ENCODE results near the gene GRM5. TPM values are rescaled to one million over a fixed set of nuclear protein-coding genes. Genes with fewer than 3 reads are reported as not detected.
A peak's percentile ranks its signal among the peaks of the same experiment; 100 is the strongest.

GRM5 gene
- total RNA-seq, 4 donors from 2014 or later, result under 0.01 to 1.8 (median under 0.01) TPM; not detected in 1

DNA sequence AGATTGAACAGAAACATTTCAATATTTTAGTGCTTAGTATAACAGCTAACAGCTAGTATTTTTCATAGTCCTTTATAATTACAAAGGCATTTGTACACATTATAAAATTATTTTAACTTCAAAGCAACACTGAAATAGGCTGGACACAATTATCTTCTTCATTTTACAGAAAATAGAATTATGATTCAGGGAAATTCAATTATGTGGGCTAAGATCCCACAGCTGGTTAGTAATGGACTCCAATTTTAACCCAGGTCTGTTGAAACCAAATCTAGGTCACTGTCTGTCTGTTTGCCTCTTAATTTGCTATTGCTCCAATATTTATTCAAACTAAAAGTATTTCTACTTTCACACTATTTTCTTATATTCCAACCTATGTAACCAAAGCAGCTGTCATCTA lies 574.1 kb downstream of the GRM5 start:
- no peaks in the 10 kb centered on the region for H3K4me1 ChIP-seq
- DNase-seq (ENCODE audit: low spot score in 2 of 2), result no peak
- TF ChIP-seq EP300 (IDR thresholded peaks at IDR 0.05) (no peak), POLR2A (IDR thresholded peaks at IDR 0.05) (no peak)
- TF ChIP-seq, protein P1, sequence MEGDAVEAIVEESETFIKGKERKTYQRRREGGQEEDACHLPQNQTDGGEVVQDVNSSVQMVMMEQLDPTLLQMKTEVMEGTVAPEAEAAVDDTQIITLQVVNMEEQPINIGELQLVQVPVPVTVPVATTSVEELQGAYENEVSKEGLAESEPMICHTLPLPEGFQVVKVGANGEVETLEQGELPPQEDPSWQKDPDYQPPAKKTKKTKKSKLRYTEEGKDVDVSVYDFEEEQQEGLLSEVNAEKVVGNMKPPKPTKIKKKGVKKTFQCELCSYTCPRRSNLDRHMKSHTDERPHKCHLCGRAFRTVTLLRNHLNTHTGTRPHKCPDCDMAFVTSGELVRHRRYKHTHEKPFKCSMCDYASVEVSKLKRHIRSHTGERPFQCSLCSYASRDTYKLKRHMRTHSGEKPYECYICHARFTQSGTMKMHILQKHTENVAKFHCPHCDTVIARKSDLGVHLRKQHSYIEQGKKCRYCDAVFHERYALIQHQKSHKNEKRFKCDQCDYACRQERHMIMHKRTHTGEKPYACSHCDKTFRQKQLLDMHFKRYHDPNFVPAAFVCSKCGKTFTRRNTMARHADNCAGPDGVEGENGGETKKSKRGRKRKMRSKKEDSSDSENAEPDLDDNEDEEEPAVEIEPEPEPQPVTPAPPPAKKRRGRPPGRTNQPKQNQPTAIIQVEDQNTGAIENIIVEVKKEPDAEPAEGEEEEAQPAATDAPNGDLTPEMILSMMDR (IDR thresholded peaks at IDR 0.05), result no peak
- H3K9me3 ChIP-seq, result no peaks in the 10 kb centered on the region
- H3K27me3 ChIP-seq, result no peaks in the 10 kb centered on the region
- no peak overlapping the region for H3K4me3 ChIP-seq
- H3K36me3 ChIP-seq, result no peaks in the 10 kb centered on the region
- no peak overlapping the region for H3K27ac ChIP-seq

DNA sequence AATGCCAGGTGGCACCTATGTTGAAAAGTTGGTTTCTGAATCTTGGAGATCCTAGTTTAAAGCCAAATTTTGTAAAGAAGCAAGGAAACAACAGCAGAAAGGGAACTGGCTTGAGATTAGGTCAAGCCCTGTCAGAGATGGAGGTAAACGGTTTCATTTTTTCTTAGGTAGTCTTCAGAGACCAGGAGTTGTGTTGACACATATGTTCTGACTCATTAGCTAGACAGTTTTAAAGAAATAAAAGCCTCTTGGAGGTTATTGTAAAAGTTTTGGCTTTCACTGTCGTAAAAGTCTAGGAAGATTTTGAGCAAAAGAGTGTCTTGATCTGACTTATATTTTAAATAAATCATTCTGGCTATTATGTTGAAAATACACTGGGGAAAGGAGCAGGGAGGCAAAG lies 576.8 kb downstream of the GRM5 start:
- no peaks in the 10 kb centered on the region for H3K27me3 ChIP-seq
- TF ChIP-seq POLR2A (IDR thresholded peaks at IDR 0.05) (no peak), EP300 (IDR thresholded peaks at IDR 0.05) (no peak)
- TF ChIP-seq, protein P1 (IDR thresholded peaks at IDR 0.05), result no peak
- H3K4me3 ChIP-seq, result no peak overlapping the region
- H3K9me3 ChIP-seq, result no peaks in the 10 kb centered on the region
- 75 to 82% methylated on average over 2 of the region's 2 CpGs for WGBS, 2 donors
- H3K4me1 ChIP-seq, result no peaks in the 10 kb centered on the region
- DNase-seq (ENCODE audit: low spot score in 2 of 2), result no peak
- H3K27ac ChIP-seq, result no peak overlapping the region
- no peaks in the 10 kb centered on the region for H3K36me3 ChIP-seq

DNA sequence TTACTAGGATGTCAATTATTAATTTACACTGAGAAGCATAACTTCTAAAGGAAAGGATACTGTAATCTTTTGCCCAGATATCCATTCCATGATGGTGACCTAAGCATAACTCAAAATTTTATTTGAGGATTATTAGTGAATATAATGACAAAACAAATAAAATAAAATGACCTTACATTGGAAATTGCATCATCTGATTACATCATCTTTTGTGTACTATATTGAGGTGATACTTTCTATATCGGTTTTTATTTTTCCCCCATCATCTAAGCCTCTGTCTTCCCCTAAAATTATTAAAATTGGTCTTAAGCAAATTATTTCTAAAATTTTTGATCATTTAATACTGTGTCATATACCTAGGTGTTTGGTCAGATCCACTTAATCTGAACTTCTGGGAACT lies 578.1 kb downstream of the GRM5 start:
- no peak overlapping the region for H3K4me3 ChIP-seq
- WGBS, 2 donors, result 87 to 95% methylated on average over 1 of the region's 1 CpG
- H3K36me3 ChIP-seq, result no peaks in the 10 kb centered on the region
- no peak overlapping the region for H3K27ac ChIP-seq
- TF ChIP-seq POLR2A (IDR thresholded peaks at IDR 0.05) (no peak), EP300 (IDR thresholded peaks at IDR 0.05) (no peak)
- TF ChIP-seq, protein P1 (IDR thresholded peaks at IDR 0.05), result no peak
- H3K4me1 ChIP-seq, result no peaks in the 10 kb centered on the region
- no peaks in the 10 kb centered on the region for H3K27me3 ChIP-seq
- DNase-seq (ENCODE audit: low spot score in 2 of 2), result no peak
- no peaks in the 10 kb centered on the region for H3K9me3 ChIP-seq

DNA sequence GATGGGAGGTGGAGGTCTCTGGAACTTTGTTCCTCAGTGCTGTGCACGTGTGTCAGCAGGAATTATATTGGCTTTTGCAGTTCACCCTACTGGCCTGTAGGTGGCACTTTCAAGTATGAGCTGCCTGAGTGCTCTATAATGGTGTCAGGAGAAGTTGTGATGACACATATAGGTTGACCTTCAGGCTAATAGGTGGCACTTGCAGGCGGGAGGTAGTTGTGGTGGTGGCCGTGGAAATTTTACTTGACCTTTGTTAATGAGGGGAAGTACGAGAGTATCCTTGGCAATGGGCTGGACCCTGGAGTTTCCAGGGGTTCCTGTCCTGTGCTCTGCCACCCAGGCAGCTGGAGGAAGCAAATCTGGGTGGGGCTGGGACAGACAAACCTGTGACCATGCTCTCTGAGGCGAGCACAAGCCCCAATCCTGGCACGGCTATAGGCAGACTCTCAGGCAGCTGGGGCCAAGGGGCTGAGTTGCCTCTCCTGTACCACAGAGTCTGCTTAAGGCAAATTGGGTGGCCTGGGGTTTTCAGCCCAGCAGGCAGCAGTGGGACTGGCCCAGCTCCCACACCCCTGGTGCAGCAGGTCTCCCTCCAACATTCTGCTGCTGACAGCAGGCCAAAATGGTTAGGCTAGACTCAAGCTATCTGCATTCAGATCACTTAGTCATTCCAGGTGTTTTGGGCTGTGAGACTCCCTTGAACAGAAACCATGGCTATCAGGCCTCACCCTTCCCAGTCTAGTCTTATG lies 580.7 kb downstream of the GRM5 start:
- Histone ChIP-seq H3K27me3 (no peaks in the 10 kb centered on the region), H3K9me3 (no peaks in the 10 kb centered on the region), H3K36me3 (no peaks in the 10 kb centered on the region), H3K27ac (no peak overlapping the region), H3K4me3 (no peak overlapping the region), H3K4me1 (peaks cover 0 to 11% (median 0%) of the 10 kb centered on the region in 4 donors)
- 86 to 87% methylated on average over 6 of the region's 6 CpGs for WGBS, 2 donors
- TF ChIP-seq POLR2A (IDR thresholded peaks at IDR 0.05) (no peak), EP300 (IDR thresholded peaks at IDR 0.05) (no peak)
- TF ChIP-seq, protein P1 (IDR thresholded peaks at IDR 0.05), result peak; percentile 22 to 49 (median 36)
- DNase-seq (ENCODE audit: low spot score in 2 of 2), result no peak

DNA sequence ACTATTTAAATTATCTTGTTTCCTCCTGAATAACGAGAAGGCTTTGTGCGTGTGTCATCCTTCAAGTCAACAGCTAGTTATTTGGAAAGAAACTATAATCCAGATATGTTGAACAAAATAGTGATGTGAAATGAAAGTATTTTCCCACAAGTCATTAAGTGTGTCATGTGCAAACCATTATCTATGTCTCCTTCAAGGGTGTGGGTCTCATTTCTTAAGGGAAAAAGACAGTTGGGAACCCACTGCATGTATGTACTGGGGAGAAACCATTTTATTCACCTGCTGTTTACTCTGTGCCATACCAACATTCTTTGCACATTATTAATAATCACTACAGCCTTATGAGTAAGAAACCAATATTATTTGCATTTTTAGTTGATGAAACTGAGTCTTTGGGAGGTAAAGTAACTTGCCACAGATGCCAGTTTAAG lies 582.9 kb downstream of the GRM5 start:
- H3K4me1 ChIP-seq, result peaks cover 0 to 13% (median 0%) of the 10 kb centered on the region in 4 donors
- no peaks in the 10 kb centered on the region for H3K9me3 ChIP-seq
- no peak overlapping the region for H3K27ac ChIP-seq
- H3K27me3 ChIP-seq, result no peaks in the 10 kb centered on the region
- H3K36me3 ChIP-seq, result no peaks in the 10 kb centered on the region
- 93 to 94% methylated on average over 2 of the region's 2 CpGs for WGBS, 2 donors
- no peak for DNase-seq (ENCODE audit: low spot score in 2 of 2)
- H3K4me3 ChIP-seq, result no peak overlapping the region
- TF ChIP-seq, protein P1 (IDR thresholded peaks at IDR 0.05), result no peak
- no peak for TF ChIP-seq EP300 (IDR thresholded peaks at IDR 0.05)
- no peak for TF ChIP-seq POLR2A (IDR thresholded peaks at IDR 0.05)

Data from tibial nerve (tissue), 4 donors.